GM19328 (cell line): ENCODE measurements around the gene MCCD1.

Source experiments
- ATAC-seq: cut with Tn5 transposase; IDR thresholded peaks from one replicate; pipeline ENCODE4 v1.9.1; 2021; ENCODE audit warnings: mild to moderate bottlenecking, moderate library complexity; ENCODE audit not compliant: unreplicated experiment

MCCD1 gene

GRCh38 chr6:31510007-31510406 lies 18.8 kb upstream of the MCCD1 start:
- no peak for ATAC-seq

GRCh38 chr6:31513456-31514165 lies 15.2 kb upstream of the MCCD1 start:
- no peak for ATAC-seq

- no peak for ATAC-seq
Measured at GRCh38 chr6:31521835-31522234, 6.9 kb upstream of the MCCD1 start.

- no peak for ATAC-seq
Measured at GRCh38 chr6:31525553-31525931, 3.2 kb upstream of the MCCD1 start.

GRCh38 chr6:31525932-31526591 lies 2.7 kb upstream of the MCCD1 start:
- ATAC-seq: no peak

- no peak for ATAC-seq
Measured at GRCh38 chr6:31528307-31528777, 420 bp upstream of the MCCD1 start.

- no peak for ATAC-seq
Measured at GRCh38 chr6:31529329-31530150, 778 bp downstream of the MCCD1 start.

GRCh38 chr6:31530659-31531058 lies 1.9 kb downstream of the MCCD1 start:
- ATAC-seq: no peak

- ATAC-seq: no peak
Measured at GRCh38 chr6:31531162-31531561, 2.4 kb downstream of the MCCD1 start.

GRCh38 chr6:31531771-31532643 lies 3.2 kb downstream of the MCCD1 start:
- ATAC-seq: no peak

- no peak for ATAC-seq
Measured at GRCh38 chr6:31532644-31533454, 4.1 kb downstream of the MCCD1 start.

GRCh38 chr6:31533455-31533841 lies 4.7 kb downstream of the MCCD1 start:
- ATAC-seq: no peak

GRCh38 chr6:31534011-31534410 lies 5.2 kb downstream of the MCCD1 start:
- ATAC-seq: no peak

GRCh38 chr6:31534521-31535040 lies 5.8 kb downstream of the MCCD1 start:
- no peak for ATAC-seq

GRCh38 chr6:31535538-31536324 lies 7.0 kb downstream of the MCCD1 start:
- ATAC-seq: no peak

GRCh38 chr6:31538805-31539400 lies 10.1 kb downstream of the MCCD1 start:
- no peak for ATAC-seq

- no peak for ATAC-seq
Measured at GRCh38 chr6:31540640-31541039, 11.9 kb downstream of the MCCD1 start.

GRCh38 chr6:31541059-31541657 lies 12.4 kb downstream of the MCCD1 start:
- no peak for ATAC-seq
